ENCODE measurements around the gene PRSS33.
A peak's percentile ranks its signal among the peaks of the same experiment; 100 is the strongest.

PRSS33 gene

DNA sequence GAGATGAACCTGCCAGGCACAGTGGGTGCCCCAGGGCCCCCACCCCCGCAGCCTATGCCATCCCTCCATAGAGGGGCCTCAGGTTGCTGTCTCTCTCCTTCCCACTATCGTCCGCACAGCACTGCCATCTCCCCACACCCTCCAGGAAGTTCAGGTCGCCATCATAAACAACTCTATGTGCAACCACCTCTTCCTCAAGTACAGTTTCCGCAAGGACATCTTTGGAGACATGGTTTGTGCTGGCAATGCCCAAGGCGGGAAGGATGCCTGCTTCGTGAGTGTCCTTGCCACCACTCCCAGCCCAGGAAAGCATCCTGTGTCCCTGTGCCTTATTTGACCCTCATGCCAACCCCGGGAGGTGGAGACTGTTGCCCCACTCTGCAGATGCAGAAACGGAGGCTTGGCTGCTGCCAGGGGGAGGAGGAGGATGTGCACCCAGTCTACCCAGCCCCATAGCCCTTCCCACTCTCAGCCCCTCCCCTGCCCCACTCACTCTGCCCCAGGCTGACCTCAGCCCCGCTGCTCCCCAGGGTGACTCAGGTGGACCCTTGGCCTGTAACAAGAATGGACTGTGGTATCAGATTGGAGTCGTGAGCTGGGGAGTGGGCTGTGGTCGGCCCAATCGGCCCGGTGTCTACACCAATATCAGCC, 33.6 kb upstream of the PRSS33 start:
- no peak for DNase-seq

GRCh38 chr16:2819939-2820835, 32.8 kb upstream of the PRSS33 start:
- no peak for DNase-seq

GRCh38 chr16:2819179-2819938, 32.0 kb upstream of the PRSS33 start:
- DNase-seq, result no peak

DNA sequence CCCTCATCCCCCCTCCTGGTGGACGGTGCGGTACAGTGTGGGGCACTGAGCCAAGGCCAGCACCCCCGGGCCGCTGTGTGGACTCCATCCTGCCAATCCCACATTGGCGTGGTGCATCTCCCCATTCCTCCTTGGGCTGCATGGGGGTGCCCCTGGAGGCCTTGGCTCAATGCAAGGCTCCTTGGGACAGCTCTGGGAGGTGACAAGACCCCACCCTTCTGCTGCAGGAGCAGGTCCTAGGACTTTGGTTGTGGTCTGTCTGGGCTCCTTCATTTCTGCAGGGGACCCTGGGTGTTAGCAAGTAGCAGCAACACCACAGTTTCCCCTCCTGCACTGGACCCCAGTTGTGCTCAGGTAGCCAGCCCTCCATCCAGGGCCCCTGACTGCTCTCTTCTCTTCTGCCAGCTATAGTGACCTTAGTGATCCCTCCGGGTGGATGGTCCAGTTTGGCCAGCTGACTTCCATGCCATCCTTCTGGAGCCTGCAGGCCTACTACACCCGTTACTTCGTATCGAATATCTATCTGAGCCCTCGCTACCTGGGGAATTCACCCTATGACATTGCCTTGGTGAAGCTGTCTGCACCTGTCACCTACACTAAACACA, 31.0 kb upstream of the PRSS33 start:
- DNase-seq, result no peak

DNA sequence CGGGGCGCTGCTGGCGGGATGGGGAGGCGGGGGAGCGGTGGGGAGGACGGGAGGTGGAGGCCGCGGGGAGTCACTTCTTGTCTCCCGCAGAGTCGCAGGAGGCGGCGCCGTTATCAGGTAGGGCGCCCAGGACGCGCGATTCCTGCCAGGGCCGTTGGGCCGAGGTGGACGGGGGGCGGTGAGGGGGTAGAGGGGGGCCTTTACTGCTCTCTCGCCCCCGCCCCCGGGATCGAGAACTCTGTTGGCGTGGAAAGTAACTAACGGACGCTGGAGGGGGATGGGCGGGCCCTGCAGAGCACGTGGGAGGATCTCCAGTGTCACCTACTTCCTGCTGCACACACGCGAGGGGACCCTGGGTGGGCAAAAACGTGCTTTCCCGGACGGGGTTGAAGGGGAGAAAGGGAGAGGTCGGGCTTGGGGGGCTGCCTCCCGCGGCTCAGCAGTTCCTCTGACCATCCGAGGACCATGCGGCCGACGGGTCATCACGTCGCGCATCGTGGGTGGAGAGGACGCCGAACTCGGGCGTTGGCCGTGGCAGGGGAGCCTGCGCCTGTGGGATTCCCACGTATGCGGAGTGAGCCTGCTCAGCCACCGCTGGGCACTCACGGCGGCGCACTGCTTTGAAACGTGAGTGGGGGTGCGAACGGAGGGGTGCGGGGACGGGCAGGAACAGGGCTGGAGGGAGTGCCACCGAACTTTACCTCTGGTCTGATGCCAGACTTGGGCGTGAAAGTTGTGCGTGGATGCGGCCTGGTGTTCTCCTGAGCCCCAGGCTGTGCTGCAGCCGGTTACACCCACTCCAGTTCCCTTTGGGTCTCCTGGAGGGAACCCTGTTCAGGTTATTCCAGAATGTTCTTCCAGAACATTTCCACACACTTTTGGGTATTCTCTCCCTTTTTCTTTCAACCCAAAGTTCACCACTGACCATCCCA, 30.2 kb upstream of the PRSS33 start:
- peak; percentile 24 for DNase-seq

- peak; percentile 47 for DNase-seq
Measured at GRCh38 chr16:2816751-2817339, 29.5 kb upstream of the PRSS33 start, which contains the start of gene PRSS21. Gene PRSS21, plus strand, starts transcription at chr16:2817237. Its CDS starts 32 bp downstream, at chr16:2817269.

DNA sequence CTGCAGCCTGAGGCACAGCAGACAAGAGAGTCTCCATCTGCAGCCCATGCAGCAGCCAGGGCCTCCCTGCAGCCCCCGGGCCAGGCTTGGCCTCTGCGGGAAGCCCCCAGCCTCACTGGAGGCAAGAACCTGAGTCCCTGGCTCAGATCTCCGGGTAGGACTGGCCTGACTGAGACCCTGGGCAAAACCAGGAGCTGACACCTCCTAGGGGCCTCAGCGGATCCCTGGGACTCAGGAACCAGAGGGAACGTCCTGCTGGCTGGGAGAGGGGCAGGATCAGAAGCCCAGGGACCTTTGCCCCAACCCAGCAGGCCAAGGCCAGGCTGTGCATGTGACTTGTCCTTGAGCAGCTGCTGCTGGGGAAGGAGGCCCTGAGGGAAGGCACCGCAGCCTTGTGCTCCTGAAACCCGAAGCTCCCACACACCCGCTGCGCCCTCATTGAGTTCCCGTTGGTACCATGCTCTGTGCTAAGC, 28.0 kb upstream of the PRSS33 start:
- no peak for DNase-seq

GRCh38 chr16:2814551-2815298, 27.4 kb upstream of the PRSS33 start:
- no peak for DNase-seq

DNA sequence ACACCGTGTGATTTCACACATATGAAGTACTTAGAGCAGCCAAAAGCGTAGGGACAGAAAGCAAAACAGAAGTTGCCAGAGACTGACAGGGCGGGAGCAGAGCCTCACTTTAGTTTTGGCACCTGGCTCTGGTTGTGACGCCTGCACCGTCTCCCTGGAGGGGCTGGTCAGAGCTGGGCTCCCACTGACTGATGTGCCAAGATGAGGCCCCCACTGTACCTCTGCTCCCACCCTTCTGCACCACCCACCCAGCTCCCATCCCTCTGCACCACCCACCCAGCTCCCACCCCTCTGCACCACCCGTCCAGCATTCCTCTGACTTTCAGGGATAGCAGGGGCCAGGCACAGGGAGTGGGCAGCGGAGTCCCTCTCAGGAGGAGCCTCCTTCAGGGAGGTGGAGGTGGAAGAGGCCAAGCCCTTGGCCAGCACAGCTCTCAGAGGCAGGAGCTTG, 26.4 kb upstream of the PRSS33 start:
- no peak for DNase-seq

DNA sequence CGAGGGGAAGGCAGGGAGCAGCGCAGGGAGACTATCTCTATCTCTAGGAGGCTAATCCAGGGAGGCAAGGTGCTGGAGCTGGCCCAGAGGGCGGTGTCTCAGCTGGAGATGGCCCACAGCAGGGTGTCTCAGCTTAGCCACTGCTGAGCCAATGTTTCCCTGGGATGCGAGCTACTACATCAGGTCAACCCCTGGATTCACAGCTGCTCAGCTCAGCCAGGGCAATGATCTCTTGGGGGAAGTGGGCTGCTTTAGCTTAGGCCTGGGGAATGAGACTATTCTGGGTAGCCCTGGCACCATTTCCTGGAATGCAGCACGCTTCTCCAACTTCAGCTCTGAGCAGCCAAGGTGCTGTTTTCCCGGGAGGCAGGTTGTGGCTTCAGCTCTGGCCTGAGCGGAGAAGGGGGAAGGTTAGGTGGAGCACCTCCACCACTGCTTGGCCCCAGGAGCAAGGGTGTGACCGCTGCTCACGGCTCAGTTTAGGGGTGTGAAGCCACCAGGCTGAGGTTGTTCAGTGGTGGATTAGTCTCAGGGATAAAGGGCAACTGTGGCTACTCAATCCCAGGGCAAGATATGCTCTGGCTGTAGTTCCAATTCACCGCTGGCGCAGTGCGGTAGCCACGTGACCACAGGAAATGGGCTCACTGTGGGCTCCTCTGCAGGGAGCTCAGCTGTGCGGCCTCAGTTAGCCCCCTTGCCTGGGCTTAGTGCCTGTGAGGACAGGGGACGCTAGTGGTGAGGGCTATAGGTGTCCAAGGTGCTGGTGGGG, 24.5 kb upstream of the PRSS33 start:
- DNase-seq, result no peak

DNA sequence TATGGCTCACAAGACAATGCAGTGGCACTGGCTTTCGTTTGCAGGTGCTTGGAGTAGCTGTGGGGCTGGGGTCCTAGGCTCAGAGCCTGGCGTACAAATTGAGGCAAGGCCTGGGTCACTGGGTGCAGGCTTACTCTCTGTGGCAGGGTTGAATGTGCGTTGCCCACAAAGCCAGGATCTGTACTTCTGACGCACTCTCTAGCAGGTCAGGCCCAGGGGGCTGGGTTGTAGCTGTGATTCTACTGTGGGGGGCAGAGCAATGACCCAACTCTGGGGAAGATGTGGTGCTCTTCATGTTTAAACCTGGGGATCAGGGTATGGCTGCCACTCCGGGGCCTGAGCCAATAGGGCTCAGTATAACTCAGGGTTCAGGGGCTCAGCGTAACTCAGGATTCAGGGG, 23.3 kb upstream of the PRSS33 start:
- no peak for DNase-seq

GRCh38 chr16:2809149-2809760, 21.9 kb upstream of the PRSS33 start:
- DNase-seq, result no peak

DNA sequence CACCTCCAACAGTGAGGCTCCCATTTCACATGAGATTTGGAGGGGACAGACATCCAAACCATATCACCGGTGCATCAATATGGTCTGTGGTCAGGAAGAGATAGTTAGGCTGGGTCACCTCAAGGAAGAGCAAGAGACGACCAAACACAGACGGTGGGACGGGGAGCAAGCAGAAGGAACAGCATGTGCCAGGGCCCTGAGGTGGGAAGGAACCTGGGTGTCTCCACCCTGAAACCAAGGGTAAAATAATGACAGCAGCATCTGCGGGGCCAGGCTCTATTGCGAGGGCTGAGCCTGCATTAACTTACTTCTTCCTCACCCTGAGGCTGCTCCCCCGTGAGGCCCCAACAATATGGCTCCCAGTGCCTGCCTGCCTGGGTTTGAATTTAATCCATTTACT, 20.8 kb upstream of the PRSS33 start:
- DNase-seq, result no peak

DNA sequence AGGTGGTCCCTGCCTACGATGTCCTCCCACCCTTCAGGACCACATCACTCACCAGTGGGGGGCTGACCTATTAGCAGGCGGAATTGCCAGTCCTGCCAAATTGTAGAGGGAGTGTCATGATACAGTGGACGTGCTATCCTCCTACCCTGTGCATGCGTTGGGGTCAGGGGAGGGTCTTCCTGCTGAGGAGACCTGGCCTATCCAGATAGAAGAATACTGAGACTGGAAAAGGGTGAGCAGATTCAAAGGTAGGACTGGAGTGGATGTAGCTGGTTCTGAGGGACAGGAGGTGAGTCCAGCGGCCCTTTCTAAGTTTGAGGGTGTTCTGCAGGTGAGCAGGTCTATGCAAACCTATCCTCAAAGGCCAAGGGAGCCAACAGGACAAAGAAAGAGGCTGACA, 18.9 kb upstream of the PRSS33 start:
- DNase-seq, result no peak

- no peak for DNase-seq
Measured at GRCh38 chr16:2804728-2805127, 17.4 kb upstream of the PRSS33 start.

- DNase-seq, result no peak
Measured at GRCh38 chr16:2803545-2804195, 16.3 kb upstream of the PRSS33 start.

GRCh38 chr16:2799859-2800226, 12.5 kb upstream of the PRSS33 start:
- no peak for DNase-seq

DNA sequence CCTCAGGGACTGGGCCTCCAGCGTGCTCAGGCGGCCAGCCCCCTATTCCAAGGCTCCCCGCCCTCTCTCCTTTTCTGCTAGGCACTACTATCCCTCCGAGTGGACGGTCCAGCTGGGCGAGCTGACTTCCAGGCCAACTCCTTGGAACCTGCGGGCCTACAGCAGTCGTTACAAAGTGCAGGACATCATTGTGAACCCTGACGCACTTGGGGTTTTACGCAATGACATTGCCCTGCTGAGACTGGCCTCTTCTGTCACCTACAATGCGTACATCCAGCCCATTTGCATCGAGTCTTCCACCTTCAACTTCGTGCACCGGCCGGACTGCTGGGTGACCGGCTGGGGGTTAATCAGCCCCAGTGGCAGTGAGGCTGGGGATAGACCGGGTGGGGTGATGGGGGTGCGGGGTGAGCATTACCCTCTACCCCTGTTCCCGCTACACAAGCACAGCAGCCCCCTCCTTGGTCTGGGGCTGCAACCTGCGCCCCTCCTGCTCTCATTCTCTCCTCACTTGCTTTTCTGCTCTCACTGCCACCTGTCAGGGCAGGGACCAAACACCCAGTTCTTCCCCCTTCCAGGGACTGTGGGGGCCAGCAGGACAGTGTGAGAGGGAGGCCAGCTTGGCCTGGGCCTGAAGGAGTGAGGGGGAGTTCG, 12.0 kb upstream of the PRSS33 start:
- no peak for DNase-seq
